CD4-positive, CD25-positive, alpha-beta regulatory T cell (primary cell): Measurements from ENCODE around the gene SPG7. TPM values are rescaled to one million over a fixed set of nuclear protein-coding genes. Genes with fewer than 3 reads are reported as not detected.
A peak's percentile ranks its signal among the peaks of the same experiment; 100 is the strongest.

Source experiments
- ATAC-seq, 2 donors: fragments of 150-1000 bp; cut with Tn5 transposase; one replicate each; pipeline ENCODE4 v1.10.0; 2021; ENCODE audit warnings: low read depth in 2 of 2, moderate number of reproducible peaks in 2 of 2, moderate library complexity in 1 of 2
- DNase-seq, 3 donors: peaks; one replicate each; pipeline versions ENCODE4 v3.0.0 to v3.0.0-alpha.2; 2012 to 2022; ENCODE audit warnings: mixed read lengths in 1 of 3
- H3K27ac ChIP-seq: one replicate; pipeline ENCODE4 v1.7.0; 2013; ENCODE audit warnings: mild to moderate bottlenecking, low read length; ENCODE audit not compliant: insufficient read depth, poor library complexity, severe bottlenecking
- H3K27me3 ChIP-seq: one replicate; pipeline ENCODE4 v1.7.0; 2013; ENCODE audit warnings: low read length; ENCODE audit not compliant: control insufficient read depth, insufficient read depth
- H3K36me3 ChIP-seq: one replicate; pipeline ENCODE4 v1.7.0; 2013; ENCODE audit warnings: mild to moderate bottlenecking, low read length, moderate library complexity; ENCODE audit not compliant: control insufficient read depth, insufficient read depth
- H3K4me1 ChIP-seq: 2 replicates; pipeline ENCODE4 v1.7.0; 2013; ENCODE audit warnings: mild to moderate bottlenecking, low read length; ENCODE audit not compliant: insufficient read depth, control insufficient read depth, poor library complexity, severe bottlenecking
- H3K4me3 ChIP-seq: one replicate; pipeline ENCODE4 v1.7.0; 2013; ENCODE audit warnings: low read depth, mild to moderate bottlenecking, low read length, moderate library complexity
- H3K9me3 ChIP-seq, 2 experiments: 1 replicate in 1 of 2; 2 replicates in 1 of 2; pipeline ENCODE4 v1.7.0; 2013; ENCODE audit warnings: low read length in 2 of 2, mild to moderate bottlenecking in 1 of 2, moderate library complexity in 1 of 2; ENCODE audit not compliant: control insufficient read depth in 2 of 2
- H3K27ac Mint-ChIP-seq, 3 donors: one replicate each; pipeline ENCODE4 v1.8.0; 2020 to 2022; ENCODE audit warnings: mild to moderate bottlenecking in 3 of 3, mixed read lengths in 3 of 3, moderate library complexity in 2 of 3
- H3K27me3 Mint-ChIP-seq: one replicate; pipeline ENCODE4 v1.8.0; 2022; ENCODE audit warnings: mild to moderate bottlenecking, mixed read lengths
- H3K36me3 Mint-ChIP-seq: one replicate; pipeline ENCODE4 v1.8.0; 2020; ENCODE audit warnings: mixed read lengths
- H3K4me1 Mint-ChIP-seq, 4 donors: one replicate each; pipeline ENCODE4 v1.8.0; 2020 to 2022; ENCODE audit warnings: mixed read lengths in 4 of 4, mild to moderate bottlenecking in 1 of 4
- H3K4me3 Mint-ChIP-seq, 4 donors: one replicate each; pipeline ENCODE4 v1.8.0; 2020 to 2022; ENCODE audit warnings: mild to moderate bottlenecking in 4 of 4, mixed read lengths in 4 of 4, moderate library complexity in 3 of 4
- H3K9me3 Mint-ChIP-seq, 7 donors: one replicate each; pipeline ENCODE4 v1.8.0; 2020 to 2022; ENCODE audit warnings: mixed read lengths in 7 of 7, mild to moderate bottlenecking in 3 of 7, moderate library complexity in 2 of 7
- polyA plus RNA-seq, 4 donors: library from polyadenylated mRNA; unstranded; fragments of 300-500 nt; fragmentation: Illumina TruSeq; gene quantifications; one replicate each; pipeline ENCODE4 v1.2.3, GENCODE V29; 2021
- total RNA-seq: library from RNA; stranded (reverse); gene quantifications from one replicate; pipeline ENCODE4 v1.2.3, GENCODE V29; 2022

The SPG7 gene
- total and polyA plus RNA-seq, 5 donors from 2014 or later: 34.4 to 184 (median 41.2) TPM

GRCh38 chr16:89476811-89477261 lies 31.4 kb upstream of the SPG7 start:
- Histone ChIP-seq H3K9me3 (no peaks in the 10 kb centered on the region), H3K36me3 (no peaks in the 10 kb centered on the region), H3K4me3 (peak overlapping the region; percentile 52), H3K4me1 (peaks cover 99% of the 10 kb centered on the region), H3K27me3 (no peaks in the 10 kb centered on the region), H3K27ac (peak overlapping the region; percentile 48)
- Mint-ChIP-seq H3K4me3 (peak overlapping the region; percentile 55 to 89 (median 78)), H3K27me3 (no peaks in the 10 kb centered on the region), H3K36me3 (peaks cover 19% of the 10 kb centered on the region), H3K9me3 (peaks cover 0 to 4% (median 0%) of the 10 kb centered on the region in 7 donors), H3K4me1 (peaks cover 37 to 92% (median 78%) of the 10 kb centered on the region in 4 donors), H3K27ac (peak overlapping the region; percentile 21 to 90 (median 78))
- peak; percentile 36 to 44 for ATAC-seq
- DNase-seq: no peak

- Histone ChIP-seq H3K27me3 (no peaks in the 10 kb centered on the region), H3K27ac (peak overlapping the region; percentile 51), H3K36me3 (no peaks in the 10 kb centered on the region), H3K9me3 (no peaks in the 10 kb centered on the region), H3K4me1 (peaks cover 99% of the 10 kb centered on the region), H3K4me3 (peak overlapping the region; percentile 62)
- DNase-seq (no peak), ATAC-seq (peak in 1 of 2 donors; percentile 17)
- Mint-ChIP-seq H3K9me3 (no peaks in the 10 kb centered on the region), H3K4me3 (peak overlapping the region; percentile 72 to 89 (median 86)), H3K4me1 (peaks cover 29 to 91% (median 77%) of the 10 kb centered on the region in 4 donors), H3K27me3 (no peaks in the 10 kb centered on the region), H3K36me3 (peaks cover 23% of the 10 kb centered on the region), H3K27ac (peak overlapping the region; percentile 93 to 96 (median 94))
Observed at GRCh38 chr16:89478576-89479221, 29.5 kb upstream of the SPG7 start.

- peak overlapping the region; percentile 90 to 98 (median 95) for H3K27ac Mint-ChIP-seq
- Histone ChIP-seq H3K36me3 (no peaks in the 10 kb centered on the region), H3K4me3 (peak overlapping the region; percentile 45), H3K27me3 (no peaks in the 10 kb centered on the region), H3K4me1 (peaks cover 99% of the 10 kb centered on the region), H3K27ac (peak overlapping the region; percentile 97), H3K9me3 (no peaks in the 10 kb centered on the region)
- no peaks in the 10 kb centered on the region for H3K9me3 Mint-ChIP-seq
- peak overlapping the region; percentile 77 to 92 (median 86) for H3K4me3 Mint-ChIP-seq
- H3K27me3 Mint-ChIP-seq: no peaks in the 10 kb centered on the region
- H3K4me1 Mint-ChIP-seq: peaks cover 36 to 90% (median 78%) of the 10 kb centered on the region in 4 donors
- H3K36me3 Mint-ChIP-seq: peaks cover 23% of the 10 kb centered on the region
- no peak for DNase-seq
- no peak for ATAC-seq
Observed at GRCh38 chr16:89481356-89481955, 26.7 kb upstream of the SPG7 start.

GRCh38 chr16:89482150-89482816 lies 25.9 kb upstream of the SPG7 start:
- no peaks in the 10 kb centered on the region for H3K27me3 ChIP-seq
- H3K4me3 ChIP-seq: peak overlapping the region; percentile 65
- H3K4me1 ChIP-seq: peaks cover 99% of the 10 kb centered on the region
- Mint-ChIP-seq H3K4me1 (peaks cover 30 to 90% (median 74%) of the 10 kb centered on the region in 4 donors), H3K36me3 (peaks cover 24% of the 10 kb centered on the region), H3K9me3 (no peaks in the 10 kb centered on the region), H3K27me3 (no peaks in the 10 kb centered on the region), H3K27ac (peak overlapping the region; percentile 90 to 98 (median 95)), H3K4me3 (peak overlapping the region; percentile 77 to 92 (median 86))
- peak overlapping the region; percentile 97 for H3K27ac ChIP-seq
- H3K9me3 ChIP-seq: no peaks in the 10 kb centered on the region
- ATAC-seq (no peak), DNase-seq (no peak)
- H3K36me3 ChIP-seq: no peaks in the 10 kb centered on the region

- H3K9me3 ChIP-seq: no peaks in the 10 kb centered on the region
- Mint-ChIP-seq H3K4me1 (peaks cover 30 to 92% (median 75%) of the 10 kb centered on the region in 4 donors), H3K9me3 (no peaks in the 10 kb centered on the region), H3K27ac (peak overlapping the region; percentile 90 to 98 (median 96)), H3K27me3 (no peaks in the 10 kb centered on the region), H3K4me3 (peak overlapping the region in 3 of 4 donors; percentile 85 to 92 (median 88)), H3K36me3 (peaks cover 24% of the 10 kb centered on the region)
- no peaks in the 10 kb centered on the region for H3K36me3 ChIP-seq
- no peak for ATAC-seq
- peaks cover 99% of the 10 kb centered on the region for H3K4me1 ChIP-seq
- no peak for DNase-seq
- peak overlapping the region; percentile 65 for H3K4me3 ChIP-seq
- no peaks in the 10 kb centered on the region for H3K27me3 ChIP-seq
- peak overlapping the region; percentile 97 for H3K27ac ChIP-seq
Observed at GRCh38 chr16:89482817-89483205, 25.4 kb upstream of the SPG7 start.

- Mint-ChIP-seq H3K4me3 (peak overlapping the region; percentile 85 to 95 (median 90)), H3K36me3 (peaks cover 20% of the 10 kb centered on the region), H3K4me1 (peaks cover 33 to 91% (median 74%) of the 10 kb centered on the region in 4 donors), H3K9me3 (peaks cover 0 to under 1% (median 0%) of the 10 kb centered on the region in 7 donors), H3K27ac (peak overlapping the region; percentile 94 to 98 (median 96)), H3K27me3 (peaks cover 3% of the 10 kb centered on the region)
- Histone ChIP-seq H3K27me3 (no peaks in the 10 kb centered on the region), H3K9me3 (no peaks in the 10 kb centered on the region), H3K4me1 (peaks cover 98% of the 10 kb centered on the region), H3K27ac (peak overlapping the region; percentile 97), H3K36me3 (no peaks in the 10 kb centered on the region), H3K4me3 (peak overlapping the region; percentile 94)
- DNase-seq (peak; percentile 14 to 84 (median 82)), ATAC-seq (peak; percentile 71 to 73)
Observed at GRCh38 chr16:89484041-89484501, 24.1 kb upstream of the SPG7 start.

GRCh38 chr16:89484923-89485679 lies 23.1 kb upstream of the SPG7 start:
- Mint-ChIP-seq H3K27me3 (peaks cover 6% of the 10 kb centered on the region), H3K27ac (peak overlapping the region; percentile 94 to 98 (median 96)), H3K4me1 (peaks cover 35 to 86% (median 73%) of the 10 kb centered on the region in 4 donors), H3K9me3 (peaks cover 0 to 2% (median 0%) of the 10 kb centered on the region in 7 donors), H3K36me3 (peaks cover 20% of the 10 kb centered on the region), H3K4me3 (peak overlapping the region; percentile 85 to 95 (median 90))
- H3K9me3 ChIP-seq: no peaks in the 10 kb centered on the region
- no peak for ATAC-seq
- H3K27ac ChIP-seq: peak overlapping the region; percentile 97
- H3K4me1 ChIP-seq: peaks cover 89% of the 10 kb centered on the region
- no peaks in the 10 kb centered on the region for H3K27me3 ChIP-seq
- H3K36me3 ChIP-seq: no peaks in the 10 kb centered on the region
- DNase-seq: peak in 2 of 3 donors; percentile 36 to 59
- peak overlapping the region; percentile 94 for H3K4me3 ChIP-seq
